ENCODE results near the gene AP2M1. TPM values are rescaled to one million over a fixed set of nuclear protein-coding genes. Genes with fewer than 3 reads are reported as not detected.
"Not testable (repeated sequence)": the region's sequence is repeated elsewhere in the genome, so short reads cannot be mapped to it uniquely, and the experiment has no call there.

Gene AP2M1
- polyA plus RNA-seq, 1 experiment: 963 TPM

DNA sequence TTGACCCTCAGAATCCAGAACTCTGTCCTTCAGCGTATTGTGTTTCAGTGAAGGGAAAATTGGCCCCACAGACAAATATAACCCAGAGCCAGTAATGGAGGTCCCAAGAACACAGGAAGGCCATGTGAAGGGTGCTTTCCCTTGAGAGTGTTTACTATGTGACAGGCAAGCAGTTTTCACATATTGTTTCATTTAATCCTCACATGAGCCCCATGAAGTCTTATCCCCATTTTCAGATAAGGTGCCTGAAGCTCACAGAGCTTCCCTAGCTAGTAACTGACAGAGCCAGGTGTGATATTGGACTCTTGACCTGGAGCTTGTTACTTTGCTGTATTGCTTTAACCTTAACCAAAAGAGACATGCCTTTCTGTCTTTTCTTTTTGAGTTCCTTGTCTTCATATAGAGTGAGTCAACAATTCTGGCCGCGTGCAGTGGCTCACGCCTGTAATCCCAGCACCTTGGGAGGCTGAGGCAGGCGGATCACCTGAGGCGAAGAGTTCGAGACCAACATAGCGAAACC, 28.8 kb upstream of the AP2M1 start:
- TF ChIP-seq, protein P1, sequence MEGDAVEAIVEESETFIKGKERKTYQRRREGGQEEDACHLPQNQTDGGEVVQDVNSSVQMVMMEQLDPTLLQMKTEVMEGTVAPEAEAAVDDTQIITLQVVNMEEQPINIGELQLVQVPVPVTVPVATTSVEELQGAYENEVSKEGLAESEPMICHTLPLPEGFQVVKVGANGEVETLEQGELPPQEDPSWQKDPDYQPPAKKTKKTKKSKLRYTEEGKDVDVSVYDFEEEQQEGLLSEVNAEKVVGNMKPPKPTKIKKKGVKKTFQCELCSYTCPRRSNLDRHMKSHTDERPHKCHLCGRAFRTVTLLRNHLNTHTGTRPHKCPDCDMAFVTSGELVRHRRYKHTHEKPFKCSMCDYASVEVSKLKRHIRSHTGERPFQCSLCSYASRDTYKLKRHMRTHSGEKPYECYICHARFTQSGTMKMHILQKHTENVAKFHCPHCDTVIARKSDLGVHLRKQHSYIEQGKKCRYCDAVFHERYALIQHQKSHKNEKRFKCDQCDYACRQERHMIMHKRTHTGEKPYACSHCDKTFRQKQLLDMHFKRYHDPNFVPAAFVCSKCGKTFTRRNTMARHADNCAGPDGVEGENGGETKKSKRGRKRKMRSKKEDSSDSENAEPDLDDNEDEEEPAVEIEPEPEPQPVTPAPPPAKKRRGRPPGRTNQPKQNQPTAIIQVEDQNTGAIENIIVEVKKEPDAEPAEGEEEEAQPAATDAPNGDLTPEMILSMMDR (IDR thresholded peaks at IDR 0.05; ENCODE audit: low read depth, low read length): no peak
- POLR2A ChIA-PET: interaction anchor here (1.6 to 2.2 kb wide), 3 partner anchors 10 to 31 kb away, joined by 6 to 9 read pairs (median 8); partner anchors contain the start of genes DVL3 and EIF2B5
- CTCF ChIA-PET: interaction anchor here (0.6 to 2.5 kb wide), 6 partner anchors 11 to 144 kb away, joined by 3 to 7 read pairs (median 4); partner anchors contain the start of genes EEF1AKMT4 and EIF2B5
- no peak overlapping the region for H3K27ac ChIP-seq (ENCODE audit: low read depth, low read length)
- no peaks in the 10 kb centered on the region for H3K9me3 ChIP-seq (ENCODE audit: control insufficient read depth, insufficient read depth, low read length)
- DNase-seq (ENCODE audit: low read depth, low spot score): no peak
- no peaks in the 10 kb centered on the region for H3K27me3 ChIP-seq (ENCODE audit: control insufficient read depth, insufficient read depth, low read length)
- no peak overlapping the region for H3K4me3 ChIP-seq (ENCODE audit: low read depth, low read length)

DNA sequence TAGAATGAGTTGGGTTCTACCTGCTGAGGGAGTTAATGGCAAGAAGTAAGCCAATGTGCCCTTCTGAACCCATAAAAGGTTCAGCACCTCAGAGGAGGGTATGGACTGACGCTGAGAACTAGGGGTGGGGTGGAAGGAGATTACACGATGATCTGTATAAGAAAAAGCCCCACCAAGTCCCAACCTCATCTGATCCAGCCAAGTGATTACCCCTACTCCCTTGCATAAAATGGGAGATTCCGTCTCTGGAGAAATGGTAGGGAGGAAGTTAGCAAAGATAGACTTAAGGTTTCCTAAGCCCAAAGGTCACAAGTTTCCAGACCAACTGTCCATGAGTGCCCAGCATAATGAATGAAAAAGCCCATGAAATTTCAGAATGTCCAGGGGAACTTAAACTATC, 26.6 kb upstream of the AP2M1 start:
- ChIA-PET CTCF (no interaction called here), POLR2A (no interaction called here)
- no peaks in the 10 kb centered on the region for H3K27me3 ChIP-seq (ENCODE audit: control insufficient read depth, insufficient read depth, low read length)
- no peak overlapping the region for H3K27ac ChIP-seq (ENCODE audit: low read depth, low read length)
- no peaks in the 10 kb centered on the region for H3K9me3 ChIP-seq (ENCODE audit: control insufficient read depth, insufficient read depth, low read length)
- no peak for DNase-seq (ENCODE audit: low read depth, low spot score)
- no peak overlapping the region for H3K4me3 ChIP-seq (ENCODE audit: low read depth, low read length)
- TF ChIP-seq, protein P1 (IDR thresholded peaks at IDR 0.05; ENCODE audit: low read depth, low read length): no peak

DNA sequence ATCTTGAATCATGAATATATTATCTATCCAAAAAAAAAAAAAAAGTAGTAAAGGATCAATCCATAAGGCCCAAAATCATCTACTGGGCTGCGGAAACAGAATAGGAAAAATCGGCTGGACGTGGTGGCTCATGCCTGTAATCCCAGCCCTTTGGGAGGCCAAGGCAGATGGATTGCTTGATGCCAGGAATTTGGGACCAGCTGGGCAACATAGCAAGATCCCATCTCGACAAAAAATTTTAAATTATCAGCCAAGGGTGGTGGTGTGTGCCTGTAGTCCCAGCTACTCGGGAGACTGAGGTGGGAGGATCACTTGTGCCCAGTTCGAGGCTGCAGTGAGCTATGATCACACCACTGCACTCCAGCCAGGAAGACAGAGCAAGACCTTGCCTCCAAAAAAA, 25.5 kb upstream of the AP2M1 start:
- no peak for DNase-seq (ENCODE audit: low read depth, low spot score)
- Histone ChIP-seq H3K9me3 (ENCODE audit: control insufficient read depth, insufficient read depth, low read length) (no peaks in the 10 kb centered on the region), H3K4me3 (ENCODE audit: low read depth, low read length) (no peak overlapping the region), H3K27ac (ENCODE audit: low read depth, low read length) (no peak overlapping the region), H3K27me3 (ENCODE audit: control insufficient read depth, insufficient read depth, low read length) (no peaks in the 10 kb centered on the region)
- ChIA-PET POLR2A (no interaction called here), CTCF (interaction anchor here (0.6 kb wide), 1 partner anchor 34 kb away, joined by 7 read pairs; no protein-coding TSS in a partner anchor)
- TF ChIP-seq, protein P1 (IDR thresholded peaks at IDR 0.05; ENCODE audit: low read depth, low read length): no peak

DNA sequence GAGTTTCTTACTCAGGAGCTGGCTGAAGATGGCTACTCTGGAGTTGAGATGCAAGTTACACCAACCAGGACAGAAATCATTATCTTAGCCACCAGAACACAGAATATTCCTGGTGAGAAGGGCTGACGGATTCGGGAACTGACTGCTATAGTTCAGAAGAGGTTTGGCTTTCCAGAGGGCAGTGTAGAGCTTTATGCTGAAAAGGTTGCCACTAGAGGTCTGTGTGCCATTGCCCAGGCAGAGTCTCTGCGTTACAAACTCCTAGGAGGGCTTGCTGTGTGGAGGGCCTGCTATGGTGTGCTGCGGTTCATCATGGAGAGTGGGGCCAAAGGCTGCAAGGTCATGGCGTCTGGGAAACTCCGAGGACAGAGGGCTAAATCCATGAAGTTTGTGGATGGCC, 24.9 kb upstream of the AP2M1 start:
- H3K4me3 ChIP-seq (ENCODE audit: low read depth, low read length); H3K9me3 ChIP-seq (ENCODE audit: control insufficient read depth, insufficient read depth, low read length); POLR2A ChIA-PET; DNase-seq (ENCODE audit: low read depth, low spot score); H3K27ac ChIP-seq (ENCODE audit: low read depth, low read length); H3K27me3 ChIP-seq (ENCODE audit: control insufficient read depth, insufficient read depth, low read length): not testable (repeated sequence)
- TF ChIP-seq, protein P1 (IDR thresholded peaks at IDR 0.05; ENCODE audit: low read depth, low read length): 0 out of 2 replicates have a peak, but pooled peaks have one; percentile 24
- CTCF ChIA-PET: interaction anchor here (0.6 kb wide), 1 partner anchor 35 kb away, joined by 7 read pairs; no protein-coding TSS in a partner anchor

DNA sequence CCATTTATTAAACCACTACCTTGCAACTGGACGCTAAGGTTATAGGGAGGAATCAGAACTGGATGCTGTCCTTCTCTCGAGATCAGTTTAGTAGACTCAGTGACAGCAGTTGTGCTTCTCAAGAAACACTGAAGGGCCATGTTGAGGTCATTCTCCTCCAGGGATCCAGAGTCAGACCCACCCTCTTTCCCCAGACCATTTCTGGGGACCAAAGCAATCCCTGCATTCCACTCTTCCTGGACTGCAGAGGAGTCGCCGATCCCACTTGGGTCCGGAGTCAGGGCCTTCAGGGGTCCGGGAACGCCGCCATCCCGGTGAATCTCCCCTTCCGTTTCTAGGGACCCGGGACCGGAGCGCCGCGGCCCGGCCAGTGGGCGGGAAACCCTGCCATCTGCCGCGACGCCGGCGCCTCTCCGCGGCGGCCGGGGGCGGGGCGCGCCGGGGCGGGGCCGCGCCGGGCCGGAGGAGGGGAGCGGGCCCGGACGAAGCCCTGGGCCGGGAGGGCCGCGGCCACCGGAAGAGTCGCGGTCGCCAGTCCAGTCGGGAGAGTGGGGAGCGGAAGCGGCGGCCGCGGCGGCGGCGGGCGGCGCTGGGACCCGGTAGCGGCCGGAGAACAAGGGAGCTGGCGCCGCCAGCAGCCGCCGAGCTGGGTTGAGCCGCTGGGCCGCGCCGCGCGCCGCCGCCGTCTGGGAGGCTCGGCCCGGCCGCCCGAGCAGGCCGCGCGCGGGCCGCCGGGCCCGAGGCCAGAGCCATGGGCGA, 19.6 kb upstream of the AP2M1 start, which contains the start of gene DVL3:
TSS of gene DVL3 (plus strand) at position 493 of the 759 bp plus-strand sequence. CDS start at position 752, 259 bp downstream.
- POLR2A ChIA-PET: interaction anchor here (0.6 to 2.1 kb wide), 3 partner anchors 10 to 295 kb away, joined by 6 to 17 read pairs (median 9); partner anchors contain the start of gene AP2M1
- TF ChIP-seq, protein P1 (IDR thresholded peaks at IDR 0.05; ENCODE audit: low read depth, low read length): no peak

More for the DNA sequence above, 19.6 kb upstream of the AP2M1 start, which contains the start of gene DVL3:
- DNase-seq (ENCODE audit: low read depth, low spot score): no peak
- H3K4me3 ChIP-seq (ENCODE audit: low read depth, low read length): peak within 1 kb of the TSS; percentile 97
- no peaks in the 10 kb centered on the region; the same call in 1 of the 2 replicates for H3K9me3 ChIP-seq (ENCODE audit: control insufficient read depth, insufficient read depth, low read length)
- H3K27me3 ChIP-seq (ENCODE audit: control insufficient read depth, insufficient read depth, low read length): no peaks in the 10 kb centered on the region
- peak within 1 kb of the TSS; percentile 68 for H3K27ac ChIP-seq (ENCODE audit: low read depth, low read length)
- CTCF ChIA-PET: interaction anchor here (0.7 to 0.9 kb wide), 2 partner anchors 20 to 95 kb away, joined by 3 to 6 read pairs; partner anchors contain the start of gene EIF2B5

Measured in AG04450 (cell line).